ENCODE data around the gene PKM.
"Not testable (repeated sequence)": the region's sequence is repeated elsewhere in the genome, so short reads cannot be mapped to it uniquely, and the experiment has no call there.

The PKM gene

GRCh38 chr15:72231066-72231832 lies at the start of gene PKM:
TSS of gene PKM (minus strand) at chr15:72231190. CDS start at chr15:72219097, 12,093 bp downstream.
- DNase-seq (ENCODE audit: low read depth in 2 of 3, low spot score in 2 of 3) = peak; percentile 95 to 98 (median 97)

GRCh38 chr15:72280751-72281150 lies 49.8 kb upstream of the PKM start:
- no peak for DNase-seq (ENCODE audit: low read depth in 2 of 3, low spot score in 2 of 3)

GRCh38 chr15:72278737-72279136 lies 47.7 kb upstream of the PKM start:
- DNase-seq (ENCODE audit: low read depth in 2 of 3, low spot score in 2 of 3) = no peak

- DNase-seq (ENCODE audit: low read depth in 2 of 3, low spot score in 2 of 3) = no peak
Observed at GRCh38 chr15:72276326-72276700, 45.3 kb upstream of the PKM start.

- DNase-seq (ENCODE audit: low read depth in 2 of 3, low spot score in 2 of 3) = not testable (repeated sequence)
Observed at GRCh38 chr15:72275635-72276325, 44.8 kb upstream of the PKM start.

GRCh38 chr15:72272997-72273352 lies 42.0 kb upstream of the PKM start:
- DNase-seq (ENCODE audit: low read depth in 2 of 3, low spot score in 2 of 3) = no peak

GRCh38 chr15:72272213-72272996 lies 41.4 kb upstream of the PKM start, which contains the start of gene PARP6:
TSS of gene PARP6 (minus strand) at chr15:72272554. CDS start at chr15:72267477, 5,077 bp downstream.
- peak; percentile 74 to 99 (median 95) for DNase-seq (ENCODE audit: low read depth in 2 of 3, low spot score in 2 of 3)

GRCh38 chr15:72271895-72272212 lies 40.9 kb upstream of the PKM start:
- DNase-seq (ENCODE audit: low read depth in 2 of 3, low spot score in 2 of 3) = no peak

GRCh38 chr15:72271221-72271620 lies 40.2 kb upstream of the PKM start:
- DNase-seq (ENCODE audit: low read depth in 2 of 3, low spot score in 2 of 3) = no peak

- no peak for DNase-seq (ENCODE audit: low read depth in 2 of 3, low spot score in 2 of 3)
Observed at GRCh38 chr15:72269739-72270138, 38.7 kb upstream of the PKM start.

- no peak for DNase-seq (ENCODE audit: low read depth in 2 of 3, low spot score in 2 of 3)
Observed at GRCh38 chr15:72265031-72265430, 34.0 kb upstream of the PKM start.

GRCh38 chr15:72252663-72253299 lies 21.8 kb upstream of the PKM start:
- DNase-seq (ENCODE audit: low read depth in 2 of 3, low spot score in 2 of 3) = no peak

GRCh38 chr15:72249142-72249810 lies 18.3 kb upstream of the PKM start:
- no peak for DNase-seq (ENCODE audit: low read depth in 2 of 3, low spot score in 2 of 3)

GRCh38 chr15:72248514-72248913 lies 17.5 kb upstream of the PKM start:
- no peak for DNase-seq (ENCODE audit: low read depth in 2 of 3, low spot score in 2 of 3)

- DNase-seq (ENCODE audit: low read depth in 2 of 3, low spot score in 2 of 3) = no peak
Observed at GRCh38 chr15:72242775-72243370, 11.9 kb upstream of the PKM start.

GRCh38 chr15:72239652-72240051 lies 8.7 kb upstream of the PKM start:
- DNase-seq (ENCODE audit: low read depth in 2 of 3, low spot score in 2 of 3) = no peak

- DNase-seq (ENCODE audit: low read depth in 2 of 3, low spot score in 2 of 3) = no peak
Observed at GRCh38 chr15:72238586-72238985, 7.6 kb upstream of the PKM start.

- no peak for DNase-seq (ENCODE audit: low read depth in 2 of 3, low spot score in 2 of 3)
Observed at GRCh38 chr15:72237853-72238224, 6.8 kb upstream of the PKM start.

- peak; percentile 30 to 60 (median 60) for DNase-seq (ENCODE audit: low read depth in 2 of 3, low spot score in 2 of 3)
Observed at GRCh38 chr15:72237029-72237852, 6.3 kb upstream of the PKM start.
